Measurements from ENCODE around the gene ZBTB34.

ZBTB34 gene

DNA sequence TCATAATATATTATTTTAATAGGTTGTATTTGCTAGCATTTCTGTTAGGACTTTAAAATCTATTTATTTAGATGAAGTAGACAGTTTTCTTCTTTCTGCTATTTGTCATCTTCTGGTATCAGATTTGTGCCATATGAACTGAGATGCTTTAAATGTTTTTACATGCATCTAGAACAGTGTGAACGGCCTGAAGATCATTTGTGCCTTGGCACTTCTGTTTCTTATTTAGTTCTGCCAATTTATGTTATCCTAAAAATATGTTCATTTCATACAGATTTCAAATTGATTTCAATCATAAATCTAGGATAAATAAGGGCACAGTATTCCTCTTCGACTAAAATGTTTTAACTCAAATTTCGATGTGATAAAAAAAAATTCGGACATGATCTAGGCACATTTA is 16.1 kb downstream of the ZBTB34 start:
- DNase-seq (ENCODE audit: low read depth in 2 of 2) = no peak

- no peak for DNase-seq (ENCODE audit: low read depth in 2 of 2)
These were observed 17.0 kb downstream of the ZBTB34 start for GRCh38 chr9:126877418-126877817.

GRCh38 chr9:126879288-126879687 is 18.8 kb downstream of the ZBTB34 start:
- DNase-seq (ENCODE audit: low read depth in 2 of 2) = no peak

DNA sequence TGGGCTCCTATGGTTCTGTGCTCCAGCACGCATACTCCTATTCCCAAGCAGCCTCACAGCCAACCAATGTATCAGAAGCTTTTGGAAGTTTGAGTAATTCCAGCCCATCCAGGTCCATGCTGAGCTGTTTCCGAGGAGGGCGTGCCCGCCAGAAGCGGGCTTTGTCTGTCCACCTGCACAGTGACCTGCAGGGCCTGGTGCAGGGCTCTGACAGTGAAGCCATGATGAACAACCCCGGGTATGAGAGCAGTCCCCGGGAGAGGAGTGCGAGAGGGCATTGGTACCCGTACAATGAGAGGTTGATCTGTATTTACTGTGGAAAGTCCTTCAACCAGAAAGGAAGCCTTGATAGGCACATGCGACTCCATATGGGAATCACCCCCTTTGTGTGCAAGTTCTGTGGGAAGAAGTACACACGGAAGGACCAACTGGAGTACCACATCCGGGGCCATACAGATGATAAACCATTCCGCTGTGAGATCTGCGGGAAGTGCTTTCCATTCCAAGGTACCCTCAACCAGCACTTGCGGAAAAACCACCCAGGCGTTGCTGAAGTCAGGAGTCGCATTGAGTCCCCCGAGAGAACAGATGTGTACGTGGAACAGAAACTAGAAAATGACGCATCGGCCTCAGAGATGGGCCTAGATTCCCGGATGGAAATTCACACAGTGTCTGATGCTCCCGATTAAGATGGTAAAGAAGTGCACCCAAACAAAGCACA is 19.9 kb downstream of the ZBTB34 start:
- DNase-seq (ENCODE audit: low read depth in 2 of 2) = no peak

DNA sequence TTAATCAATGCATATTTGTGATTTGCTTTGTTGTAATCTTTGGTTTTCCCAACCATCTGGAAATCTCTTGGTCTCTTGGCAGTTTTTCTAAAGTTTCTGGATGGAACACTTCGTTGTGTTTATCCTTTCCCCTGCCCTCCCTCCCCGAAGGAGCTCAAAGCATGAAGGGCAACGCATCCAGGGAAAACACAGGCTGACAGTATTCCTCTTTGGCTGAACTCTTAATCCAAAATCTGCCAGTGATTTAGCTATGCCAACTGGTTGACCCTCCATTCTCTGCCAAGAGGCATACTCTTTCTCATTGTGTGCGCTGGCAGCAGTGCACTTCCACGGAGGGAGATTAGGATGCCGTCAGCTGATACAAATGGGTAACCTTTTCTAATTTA is 20.5 kb downstream of the ZBTB34 start:
- DNase-seq (ENCODE audit: low read depth in 2 of 2) = no peak

DNA sequence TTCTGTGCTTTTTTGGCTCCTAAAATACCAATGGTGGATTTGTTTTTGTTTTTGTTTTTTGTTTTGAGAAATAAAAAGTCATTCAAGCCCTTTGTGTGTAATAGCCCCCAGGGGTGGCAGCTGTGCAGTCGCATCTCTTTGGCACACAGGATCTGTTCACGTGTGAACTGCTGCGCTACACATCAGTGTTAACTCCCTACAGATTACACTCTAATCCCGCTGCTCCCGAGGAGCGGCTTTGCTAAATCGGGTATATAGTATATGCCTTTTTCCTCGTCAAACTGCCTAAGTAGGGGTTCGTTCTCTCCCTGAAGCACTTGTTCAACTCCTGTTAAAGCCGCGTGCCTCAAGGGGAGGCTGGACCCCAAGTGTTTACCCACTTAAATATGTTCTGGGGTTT is 22.3 kb downstream of the ZBTB34 start:
- DNase-seq (ENCODE audit: low read depth in 2 of 2) = no peak

DNA sequence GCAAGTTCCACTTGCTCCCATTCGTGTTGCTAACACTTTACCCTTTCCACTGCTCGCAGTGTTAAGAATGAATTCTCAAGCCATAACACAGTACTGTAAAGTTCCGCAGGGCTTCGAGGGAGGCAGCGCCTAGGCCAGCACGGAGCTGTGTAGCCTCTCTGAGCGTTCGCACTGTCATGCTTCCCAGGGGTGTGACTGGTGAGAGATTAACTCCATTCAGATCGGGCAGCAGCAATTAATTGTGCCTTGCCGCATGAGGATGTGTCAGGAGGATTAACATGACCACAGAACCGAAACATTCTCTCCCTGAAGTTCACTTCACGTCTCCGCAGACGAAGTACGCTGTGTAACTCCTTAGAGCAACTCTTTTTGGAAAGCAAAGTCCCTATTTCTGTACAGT is 23.2 kb downstream of the ZBTB34 start:
- no peak for DNase-seq (ENCODE audit: low read depth in 2 of 2)

DNA sequence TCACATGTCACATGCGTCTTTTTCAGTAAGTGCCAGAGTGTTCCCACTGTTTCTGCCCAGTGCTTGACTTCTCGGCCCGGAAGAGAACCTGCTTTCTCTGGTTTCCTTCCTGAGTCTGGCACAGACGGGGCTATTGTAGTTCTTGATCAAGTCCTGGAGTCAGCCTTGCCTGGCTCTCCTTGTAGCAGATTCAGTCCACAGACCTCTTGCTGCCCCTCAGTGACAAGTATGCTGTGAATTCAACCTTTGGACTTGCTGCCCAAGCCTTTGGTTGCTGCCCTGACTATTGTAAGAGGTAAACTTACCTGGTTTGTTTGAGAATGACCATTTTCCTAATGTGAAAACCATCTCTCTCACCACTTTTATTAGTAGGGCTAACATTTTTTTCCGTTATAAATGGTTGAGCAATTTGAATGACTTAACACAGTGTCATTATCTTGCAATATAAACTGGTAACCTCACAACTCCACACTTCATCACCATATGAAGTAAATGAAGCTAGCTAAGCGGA is 24.7 kb downstream of the ZBTB34 start:
- DNase-seq (ENCODE audit: low read depth in 2 of 2) = no peak

DNA sequence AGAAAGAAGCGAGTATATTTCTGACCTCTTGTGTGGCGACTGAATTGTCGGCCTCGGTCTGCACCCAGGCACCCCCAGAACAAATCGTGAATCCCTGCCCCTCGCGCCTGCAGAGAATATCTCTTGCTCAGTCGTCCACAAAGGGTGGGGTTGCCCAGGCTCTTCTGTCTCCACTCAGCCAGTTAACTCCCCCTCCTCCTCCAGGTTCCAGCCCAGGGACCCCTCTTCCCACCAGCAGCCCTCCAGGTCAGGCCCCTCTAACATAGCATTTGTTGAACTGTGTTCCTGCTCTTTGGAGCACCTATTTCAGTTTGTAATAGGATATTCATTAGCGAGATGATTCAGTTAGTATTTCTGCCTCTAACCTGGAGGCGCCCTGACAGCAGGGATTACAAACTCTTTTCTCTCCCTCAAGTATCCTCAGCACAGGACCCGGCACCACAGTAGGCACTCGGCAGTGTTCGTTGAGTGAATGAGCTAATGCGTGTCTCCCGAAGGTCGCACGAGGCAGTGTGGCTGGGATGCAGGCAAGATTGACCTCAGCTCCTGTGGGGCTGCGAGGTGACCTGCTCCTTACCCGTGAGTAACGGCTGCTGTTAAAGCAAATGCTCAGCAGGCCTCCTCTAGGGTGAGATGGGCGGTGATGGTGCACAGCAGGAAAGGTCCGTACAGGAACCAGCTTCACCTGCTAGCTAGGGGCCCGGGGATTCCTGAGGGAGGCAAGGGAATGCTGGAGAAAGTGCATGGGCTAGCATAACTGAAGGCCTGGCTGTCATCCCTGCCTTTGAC is 25.8 kb downstream of the ZBTB34 start:
- DNase-seq (ENCODE audit: low read depth in 2 of 2) = no peak

DNA sequence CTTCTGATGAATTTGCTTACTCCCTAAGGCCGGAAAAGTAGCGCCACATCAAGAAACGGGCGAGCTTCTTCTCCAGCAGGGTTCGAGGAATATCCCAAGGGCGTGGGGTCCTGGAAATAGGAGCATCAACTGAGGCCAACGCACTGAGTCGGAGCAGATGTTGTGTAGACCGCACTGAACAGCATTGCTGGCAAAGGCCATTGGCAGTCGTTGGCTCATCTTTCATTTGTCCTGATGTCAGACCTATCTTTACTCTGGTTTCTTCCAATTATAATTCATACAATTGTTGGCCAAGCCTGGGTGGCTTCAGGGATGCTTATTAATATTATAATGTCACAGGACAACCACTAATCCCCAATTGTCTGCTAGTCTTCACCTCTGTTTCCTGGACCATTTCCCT is 26.5 kb downstream of the ZBTB34 start:
- no peak for DNase-seq (ENCODE audit: low read depth in 2 of 2)

DNA sequence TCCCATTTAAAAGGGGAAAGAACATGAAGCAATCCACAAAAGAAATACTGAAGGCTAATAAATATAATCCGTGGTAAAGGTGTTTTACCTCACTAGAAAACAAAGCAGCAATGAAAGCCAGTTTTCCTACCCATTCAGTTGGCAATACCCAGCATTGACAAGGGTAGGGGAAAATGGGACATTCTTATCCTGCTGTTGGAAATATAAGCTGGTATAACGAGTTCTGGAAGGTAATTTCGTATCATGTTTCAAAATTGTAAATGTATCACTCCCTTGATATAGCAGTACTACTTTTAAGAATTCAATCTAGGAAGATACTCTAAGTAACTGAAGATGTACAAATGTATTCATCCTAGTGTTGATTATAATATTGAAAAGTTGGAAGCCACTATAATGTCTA is 31.2 kb downstream of the ZBTB34 start:
- no peak for DNase-seq (ENCODE audit: low read depth in 2 of 2)

DNA sequence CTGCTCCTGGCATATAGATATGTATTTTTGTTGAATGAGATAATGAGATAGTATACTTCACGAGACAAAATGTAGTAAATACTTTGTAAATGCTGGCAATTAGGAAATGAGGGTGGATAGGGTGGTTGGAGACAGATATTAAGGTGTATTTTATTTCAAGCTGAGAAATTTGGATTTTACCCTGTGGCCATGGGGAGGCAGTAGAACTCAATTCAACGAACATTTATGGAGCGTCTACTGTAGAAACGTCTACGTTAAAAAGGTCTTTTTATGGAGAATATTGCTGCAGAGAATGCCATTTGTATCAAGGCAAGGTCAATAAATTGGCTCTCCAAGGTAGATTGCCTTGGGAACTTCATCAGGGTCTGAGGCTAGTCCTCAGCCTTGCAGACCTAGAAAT is 32.6 kb downstream of the ZBTB34 start:
- no peak for DNase-seq (ENCODE audit: low read depth in 2 of 2)

- DNase-seq (ENCODE audit: low read depth in 2 of 2) = no peak
These were observed 33.7 kb downstream of the ZBTB34 start for GRCh38 chr9:126894052-126894603.

DNA sequence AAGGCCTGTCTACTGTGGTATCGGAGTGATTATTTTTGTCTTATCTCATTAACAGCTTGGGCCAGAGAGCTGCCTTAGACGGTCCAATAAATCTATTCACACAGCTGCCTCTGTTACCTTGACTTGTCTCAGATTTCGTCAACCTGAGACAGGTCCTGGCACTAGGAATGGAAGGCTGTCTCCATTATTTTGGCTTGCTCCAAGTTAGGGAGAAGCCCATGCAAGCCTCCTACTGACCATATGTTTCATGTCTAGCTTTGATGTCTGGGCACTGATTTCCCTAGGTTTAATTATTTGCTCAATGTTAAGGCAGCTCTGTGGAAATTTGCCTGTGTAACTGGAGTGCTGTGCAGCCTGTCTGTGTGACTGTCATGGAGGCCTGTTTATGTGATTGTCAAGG is 41.8 kb downstream of the ZBTB34 start:
- no peak for DNase-seq (ENCODE audit: low read depth in 2 of 2)

GRCh38 chr9:126904586-126904985 is 44.1 kb downstream of the ZBTB34 start:
- DNase-seq (ENCODE audit: low read depth in 2 of 2) = no peak

DNA sequence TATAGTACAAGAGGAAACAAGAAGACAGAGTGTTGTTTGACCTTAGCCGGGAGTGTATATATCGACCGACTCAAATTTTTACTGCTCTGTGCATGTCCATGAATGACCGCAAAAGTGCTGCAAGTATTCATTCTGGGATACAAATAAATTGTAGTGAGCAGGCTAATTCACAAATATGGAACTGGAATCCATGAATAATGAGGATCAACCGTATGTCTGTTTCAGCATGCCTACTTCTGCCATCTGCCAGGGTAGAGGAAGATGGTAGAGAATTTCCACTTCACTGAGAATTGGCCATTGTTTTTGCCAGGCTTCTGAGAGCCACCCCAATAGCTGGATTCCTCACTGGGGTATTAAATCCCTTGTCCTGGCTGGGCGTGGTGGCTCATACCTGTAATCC is 45.7 kb downstream of the ZBTB34 start:
- DNase-seq (ENCODE audit: low read depth in 2 of 2) = no peak

DNA sequence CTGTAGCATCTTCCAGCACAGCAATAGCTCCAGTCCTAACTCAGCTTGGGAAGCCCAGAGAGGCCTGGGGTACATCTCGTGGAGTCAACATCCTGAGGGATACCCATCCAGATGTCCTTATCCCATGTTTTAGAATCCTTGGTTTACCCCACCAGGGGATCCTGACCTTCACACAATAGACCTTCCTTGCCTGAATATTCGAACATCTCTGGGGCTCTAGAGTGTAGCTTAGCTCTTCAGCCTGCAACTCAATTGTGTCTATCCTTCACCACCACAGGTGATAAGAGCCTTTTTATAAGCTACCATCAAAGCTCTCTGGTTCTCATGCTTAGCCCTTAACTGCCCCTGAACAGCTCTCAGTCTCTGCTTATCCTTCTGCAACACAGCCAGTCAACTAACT is 46.6 kb downstream of the ZBTB34 start:
- no peak for DNase-seq (ENCODE audit: low read depth in 2 of 2)

DNA sequence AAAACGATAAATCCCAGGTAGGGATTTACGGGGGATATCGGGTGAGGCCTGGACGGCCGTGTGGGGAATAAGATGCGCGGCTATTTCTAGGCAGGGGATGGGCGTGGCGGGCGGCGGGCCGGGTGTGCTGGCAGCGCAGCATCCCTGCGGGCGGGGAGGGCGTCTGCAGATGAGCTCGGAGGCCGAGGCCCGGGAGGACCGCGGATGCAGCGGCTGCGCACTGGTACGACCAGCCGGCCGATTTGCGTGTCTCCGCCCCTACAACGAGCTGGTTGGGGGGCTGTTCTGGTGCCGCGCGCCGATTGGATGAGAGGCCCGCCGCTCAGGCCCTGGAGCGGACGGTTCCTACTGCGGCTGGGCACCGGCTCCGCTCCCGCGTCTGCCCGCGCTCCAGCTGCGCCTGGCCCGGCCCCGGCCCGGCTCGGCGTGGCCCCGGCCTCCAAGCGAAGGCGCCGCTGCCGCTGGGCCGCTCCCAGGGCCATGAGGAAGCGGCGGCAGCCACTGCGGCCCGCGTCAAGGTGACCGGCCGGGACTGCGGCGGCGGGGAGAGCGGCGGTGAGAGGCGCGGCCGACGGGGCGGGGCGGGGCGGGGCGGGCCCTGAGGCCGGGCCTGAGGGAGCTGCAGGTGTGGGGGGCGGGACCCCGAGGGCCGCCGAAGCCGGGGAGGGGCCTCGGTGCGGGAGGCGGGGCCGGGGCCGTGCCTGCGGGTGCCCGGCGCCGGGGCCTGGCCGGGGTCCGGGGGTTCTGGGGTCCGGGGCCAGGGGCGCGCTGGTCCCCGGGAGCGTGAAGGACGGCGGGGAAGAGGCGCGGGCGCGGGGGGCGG is 54.2 kb downstream of the ZBTB34 start, which contains the start of gene RALGPS1:
Gene RALGPS1 (plus strand): TSS at position 325 of the 823 bp plus-strand sequence. CDS start 47,508 bp downstream, outside the sequence.
- DNase-seq (ENCODE audit: low read depth in 2 of 2) = peak; percentile 86 to 87

GRCh38 chr9:126915281-126915816 is 54.9 kb downstream of the ZBTB34 start:
- DNase-seq (ENCODE audit: low read depth in 2 of 2) = peak in 1 of 2 donors; percentile 10

DNA sequence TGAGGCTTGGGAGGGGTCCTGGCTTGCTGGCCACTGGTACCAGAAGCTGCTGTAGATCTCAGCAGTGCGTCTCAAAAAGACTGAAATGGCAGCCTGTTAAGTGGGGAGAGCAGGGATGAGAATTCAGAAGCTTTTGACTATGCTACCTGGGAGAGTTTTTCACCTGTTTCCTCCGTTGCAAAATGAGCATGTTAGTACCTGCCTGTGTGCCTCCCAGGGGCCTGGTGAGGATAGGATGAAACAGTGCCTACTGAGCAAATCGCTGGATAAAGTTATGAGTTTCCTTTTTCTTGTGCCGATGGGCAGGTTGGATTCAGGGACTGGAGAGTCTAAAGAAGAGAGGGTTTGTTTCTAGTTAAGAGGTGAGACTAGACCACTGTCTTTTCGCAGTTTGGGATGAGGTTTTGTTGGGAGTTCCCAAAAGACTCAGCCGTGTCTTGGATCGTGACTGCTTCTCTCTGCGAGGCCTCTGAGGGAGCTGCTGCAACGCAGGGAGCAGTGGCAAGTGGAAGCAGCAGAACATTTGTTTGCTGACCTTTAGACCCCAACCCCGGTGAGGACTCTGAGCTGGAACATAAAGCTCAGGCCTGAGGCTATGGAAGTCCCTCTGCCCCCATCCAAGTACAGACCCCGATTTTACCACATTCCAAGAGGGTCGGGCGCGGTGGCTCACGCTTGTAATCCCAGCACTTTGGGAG is 55.6 kb downstream of the ZBTB34 start:
- DNase-seq (ENCODE audit: low read depth in 2 of 2) = no peak

DNA sequence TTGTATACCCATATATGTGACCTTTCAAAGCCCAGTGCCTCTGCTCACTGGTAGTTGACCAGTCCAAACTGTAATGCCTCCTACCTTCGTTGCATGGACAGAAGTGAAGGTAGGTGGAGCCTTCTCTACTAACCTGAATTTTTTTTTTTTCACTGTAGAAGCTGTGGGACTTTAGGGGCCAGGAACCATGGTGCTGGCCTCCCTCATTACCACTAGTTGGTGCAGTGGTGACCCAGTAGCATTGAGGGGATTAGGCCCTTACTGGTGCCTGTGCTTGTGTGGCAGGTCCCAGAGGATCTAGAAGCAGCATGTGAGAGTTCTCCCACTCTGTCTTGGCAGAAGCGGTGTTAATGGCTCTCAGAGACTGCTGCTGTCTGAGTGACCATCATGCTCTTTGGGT is 56.5 kb downstream of the ZBTB34 start:
- DNase-seq (ENCODE audit: low read depth in 2 of 2) = no peak
